Esophagus squamous epithelium (tissue), 5 donors: ENCODE measurements around the gene CCDC88C. TPM values are rescaled to one million over a fixed set of nuclear protein-coding genes. Genes with fewer than 3 reads are reported as not detected.
A peak's percentile ranks its signal among the peaks of the same experiment; 100 is the strongest.

Experiments
- DNase-seq: peaks from one replicate; lab custom pipeline; 2025; lab: John Stamatoyannopoulos, UW
- H3K27ac ChIP-seq, 4 donors: fragments of 200-600 bp; sonication (generic); one replicate each; pipeline ENCODE4 v1.5.1; 2016 to 2019; ENCODE audit warnings: mild to moderate bottlenecking in 1 of 4
- H3K27me3 ChIP-seq, 4 donors: fragments of 200-600 bp; sonication (generic); 1 replicate in 3 of 4; 2 replicates in 1 of 4; pipeline versions ENCODE4 v1.5.1 to v1.6.0; 2017 to 2021; ENCODE audit warnings: antibody characterized with exemption in 1 of 4
- H3K36me3 ChIP-seq, 3 donors: fragments of 200-600 bp; sonication (generic); one replicate each; pipeline ENCODE4 v1.5.1; 2016 to 2019
- H3K4me1 ChIP-seq, 3 donors: fragments of 200-600 bp; sonication (generic); one replicate each; pipeline ENCODE4 v1.5.1; 2017 to 2019
- H3K4me3 ChIP-seq, 4 donors: fragments of 200-600 bp; sonication (generic); 1 replicate in 3 of 4; 2 replicates in 1 of 4; pipeline ENCODE4 v1.5.1; 2016 to 2019; ENCODE audit warnings: mild to moderate bottlenecking in 2 of 4, moderate library complexity in 1 of 4
- H3K9me3 ChIP-seq, 3 donors: fragments of 200-600 bp; sonication (generic); one replicate each; pipeline ENCODE4 v1.5.1; 2016 to 2019
- CTCF ChIP-seq, 6 experiments: fragments of 450-650 bp in 4 of 6; fragments of 200-600 bp in 2 of 6; sonication (generic) in 2 of 6; IDR thresholded peaks; one replicate each; pipeline ENCODE4 v1.5.1; 2016 to 2019; ENCODE audit warnings: antibody characterized with exemption in 6 of 6, mild to moderate bottlenecking in 4 of 6, moderate library complexity in 4 of 6
- POLR2A ChIP-seq, 4 donors: fragments of 450-650 bp; IDR thresholded peaks; one replicate each; pipeline ENCODE4 v1.6.1; 2017; ENCODE audit warnings: antibody characterized with exemption in 4 of 4, mild to moderate bottlenecking in 4 of 4, moderate library complexity in 3 of 4
- WGBS, 2 donors: methylation state at CpG; one replicate each; pipeline ENCODE4 v1.1.5; 2018; 5-methylcytosine and 5-hydroxymethylcytosine counted together
- intact Hi-C: fragments of 100-400 bp; cut with DNase I; formaldehyde crosslinking; loops from one replicate; pipeline ENCODE4 v1.15.0; 2022
- total RNA-seq, 4 donors: library from RNA; depleted of rRNA; stranded (reverse); fragments of >200 nt; gene quantifications; one replicate each; pipeline ENCODE4 v1.1.0, GENCODE V29; 2016
- donor health status: DM: yes; HTN: yes; CAD: no.

CCDC88C gene
- total RNA-seq, 4 donors from 2014 or later = 23.2 to 31.5 (median 29.9) TPM

- Histone ChIP-seq H3K9me3 (no peaks in the 10 kb centered on the region), H3K4me3 (no peak overlapping the region), H3K36me3 (no peaks in the 10 kb centered on the region), H3K27ac (no peak overlapping the region), H3K27me3 (no peaks in the 10 kb centered on the region), H3K4me1 (peaks cover 19 to 85% (median 45%) of the 10 kb centered on the region in 3 donors)
- 61 to 74% methylated on average over 7 of the region's 11 CpGs for WGBS, 2 donors
- DNase-seq = no peak
- TF ChIP-seq POLR2A (IDR thresholded peaks at IDR 0.05) (no peak), CTCF (IDR thresholded peaks at IDR 0.05) (no peak)
- intact Hi-C loops = no loop called here
These were observed 38.6 kb downstream of the CCDC88C start for GRCh38 chr14:91378930-91379578.

GRCh38 chr14:91377700-91378652 lies 39.6 kb downstream of the CCDC88C start:
- Histone ChIP-seq H3K36me3 (no peaks in the 10 kb centered on the region), H3K27me3 (no peaks in the 10 kb centered on the region), H3K27ac (peak overlapping the region in 2 of 4 donors; percentile 15 to 29), H3K4me3 (no peak overlapping the region), H3K4me1 (peaks cover 24 to 87% (median 52%) of the 10 kb centered on the region in 3 donors), H3K9me3 (no peaks in the 10 kb centered on the region)
- intact Hi-C loops = no loop called here
- no peak for DNase-seq
- TF ChIP-seq POLR2A (IDR thresholded peaks at IDR 0.05) (no peak), CTCF (IDR thresholded peaks at IDR 0.05) (no peak)
- WGBS, 2 donors = 56 to 81% methylated on average over 12 to 13 of the region's 15 CpGs

- intact Hi-C loops = no loop called here
- TF ChIP-seq POLR2A (IDR thresholded peaks at IDR 0.05) (no peak), CTCF (IDR thresholded peaks at IDR 0.05) (no peak)
These were observed 40.8 kb downstream of the CCDC88C start for GRCh38 chr14:91376547-91377477.

GRCh38 chr14:91375720-91376452 lies 41.7 kb downstream of the CCDC88C start:
- peak overlapping the region in 1 of 4 donors; percentile 22 for H3K27ac ChIP-seq
- no peak overlapping the region for H3K4me3 ChIP-seq
- no peaks in the 10 kb centered on the region for H3K27me3 ChIP-seq
- no peak for TF ChIP-seq CTCF (IDR thresholded peaks at IDR 0.05)
- no peak for TF ChIP-seq POLR2A (IDR thresholded peaks at IDR 0.05)
- 90 to 91% methylated on average over 5 to 12 of the region's 25 CpGs for WGBS, 2 donors
- no peaks in the 10 kb centered on the region for H3K9me3 ChIP-seq
- no peaks in the 10 kb centered on the region for H3K36me3 ChIP-seq
- intact Hi-C loops = no loop called here
- peaks cover 37 to 100% (median 71%) of the 10 kb centered on the region in 3 donors for H3K4me1 ChIP-seq
- no peak for DNase-seq

More at GRCh38 chr14:91376547-91377477, 40.8 kb downstream of the CCDC88C start:
- H3K4me3 ChIP-seq = no peak overlapping the region
- no peak for DNase-seq
- WGBS, 2 donors = 57 to 68% methylated on average over 4 to 6 of the region's 28 CpGs
- H3K9me3 ChIP-seq = no peaks in the 10 kb centered on the region
- peak overlapping the region in 3 of 4 donors; percentile 15 to 22 (median 21) for H3K27ac ChIP-seq
- peaks cover 28 to 95% (median 64%) of the 10 kb centered on the region in 3 donors for H3K4me1 ChIP-seq
- H3K27me3 ChIP-seq = no peaks in the 10 kb centered on the region
- no peaks in the 10 kb centered on the region for H3K36me3 ChIP-seq
